Measurements from ENCODE around the gene GTSE1.

GRCh38 chr22:46250783-46251125 lies 45.9 kb upstream of the GTSE1 start:
- TF ChIP-seq POLR2A (IDR thresholded peaks at IDR 0.05): no peak
- TF ChIP-seq CTCF (IDR thresholded peaks at IDR 0.05): no peak
- TF ChIP-seq POLR2AphosphoS5 (IDR thresholded peaks at IDR 0.05): no peak
